CD4-positive, alpha-beta T cell treated with Interleukin-15 for 4 hours (primary cell): ENCODE results near the gene IL5.
"Not testable (repeated sequence)": the region's sequence is repeated elsewhere in the genome, so short reads cannot be mapped to it uniquely, and the experiment has no call there.

Source experiments
- DNase-seq: peaks from one replicate; pipeline ENCODE4 v3.0.0-alpha.2; 2020; ENCODE audit warnings: low spot score

IL5 gene

DNA sequence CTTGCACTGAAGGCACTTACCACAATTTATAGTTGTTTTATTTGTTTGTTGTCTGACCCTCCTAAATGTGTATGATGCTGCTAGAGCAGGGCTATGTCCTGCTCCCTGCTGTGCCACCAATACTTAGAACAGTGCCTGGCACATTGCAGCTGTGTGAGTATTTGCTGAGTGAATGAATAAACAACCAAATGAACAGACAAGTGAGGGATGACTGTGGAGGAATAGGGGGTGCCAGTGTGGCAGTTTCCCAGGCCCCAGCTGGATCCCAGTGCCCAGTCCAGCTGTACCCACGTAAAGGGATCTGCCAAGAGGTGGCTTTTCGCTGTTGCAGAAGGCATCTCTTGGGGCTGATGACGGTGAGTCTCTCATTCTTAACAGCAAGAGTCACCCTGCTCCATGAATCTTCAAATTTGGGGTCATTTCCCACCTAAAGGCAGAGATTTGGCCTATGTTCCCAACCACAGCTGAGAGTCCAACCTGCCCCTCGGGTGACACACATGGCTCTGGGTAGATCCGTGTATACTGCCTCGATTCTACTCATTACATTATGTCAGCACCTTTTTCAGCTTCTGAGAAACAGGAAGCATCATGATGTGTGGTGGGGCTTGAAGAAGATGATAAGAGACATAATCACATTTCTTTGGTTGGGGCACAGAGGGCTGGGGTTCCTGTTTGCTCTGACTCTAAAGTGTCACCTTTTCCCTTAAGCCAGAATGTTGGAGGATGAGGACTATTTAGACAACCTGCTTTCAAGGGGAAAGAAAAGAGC lies 14.3 kb downstream of the IL5 start:
- DNase-seq = peak; percentile 28

DNA sequence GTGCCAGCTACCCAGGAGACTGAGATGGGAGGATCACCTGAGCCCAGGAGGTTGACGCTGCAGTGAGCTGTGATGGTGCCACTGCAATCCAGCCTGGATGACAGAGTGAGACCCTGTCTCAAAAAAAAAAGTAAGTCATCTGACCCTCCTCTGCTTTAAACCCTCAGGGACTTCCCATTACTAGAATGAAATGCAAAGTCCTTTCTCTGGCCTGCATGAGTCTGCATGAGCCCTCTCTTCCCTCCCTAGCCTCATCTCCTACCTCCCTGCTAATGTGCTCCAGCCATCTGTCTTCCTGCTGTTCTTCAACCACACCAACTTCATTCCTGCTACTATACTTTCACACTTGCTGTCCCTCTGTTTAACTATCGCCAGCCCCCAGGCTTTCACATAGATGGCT lies 15.3 kb downstream of the IL5 start:
- no peak for DNase-seq

DNA sequence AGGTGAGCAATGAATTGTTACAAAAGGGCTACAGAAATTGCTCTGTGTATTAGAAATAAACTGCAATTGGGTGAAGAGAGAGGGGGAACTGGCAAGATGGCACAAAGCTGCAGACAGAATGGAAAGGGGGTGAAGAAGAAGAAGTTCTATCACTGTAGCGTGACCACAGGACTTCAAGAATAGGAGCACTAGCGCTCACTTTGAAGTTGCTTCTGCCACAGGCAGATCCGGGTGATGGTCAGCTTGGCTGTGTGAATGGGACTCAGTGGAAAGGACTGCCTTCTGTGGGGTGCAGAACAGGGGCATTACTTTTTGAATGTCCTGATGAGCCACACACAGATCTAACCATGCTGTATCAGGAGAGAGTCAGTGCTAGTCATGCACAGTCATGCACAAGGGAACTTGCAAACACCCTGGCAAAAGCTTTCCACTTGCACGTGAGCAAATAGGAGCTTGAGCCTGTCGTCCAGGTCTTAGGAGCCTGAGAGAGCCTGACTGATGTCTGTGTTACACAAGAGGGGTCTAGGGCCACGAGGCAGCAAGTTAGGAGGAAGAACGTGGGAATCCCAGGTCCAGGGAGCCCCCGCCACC lies 16.3 kb downstream of the IL5 start:
- no peak for DNase-seq

DNA sequence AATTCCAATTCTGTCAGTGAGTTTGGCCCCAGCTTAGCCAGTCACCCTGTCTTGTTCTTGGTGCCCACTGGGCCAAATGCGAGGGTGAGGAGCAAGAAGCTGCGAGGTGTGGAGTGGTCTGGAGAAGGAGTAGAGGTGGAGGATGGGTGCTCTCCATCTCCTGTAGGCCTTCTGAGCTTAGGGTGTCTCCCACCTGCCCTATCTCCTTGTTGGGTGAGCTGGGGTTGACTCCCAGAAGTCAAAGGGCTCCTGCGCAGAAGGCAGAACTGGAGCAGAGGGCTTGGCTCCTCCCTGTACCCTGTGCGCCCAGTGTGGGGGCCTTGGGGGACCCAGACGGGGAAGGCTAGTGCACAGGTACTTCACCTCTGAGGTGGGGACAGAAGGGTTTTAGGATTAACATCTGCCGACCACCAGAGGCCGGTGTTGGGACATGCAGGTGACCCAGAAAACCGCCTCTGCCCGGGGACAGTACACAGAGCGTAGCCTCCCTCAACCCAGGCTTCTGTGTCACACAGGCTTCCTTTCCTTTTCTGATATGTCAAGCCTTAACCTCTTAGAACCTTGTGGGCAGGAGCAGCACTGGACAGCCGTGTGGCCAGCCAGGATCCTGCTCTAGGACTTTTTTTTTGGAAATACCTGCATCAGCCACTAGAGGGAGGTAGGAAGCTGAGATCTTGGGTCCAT lies 16.9 kb downstream of the IL5 start:
- peak; percentile 54 for DNase-seq

DNA sequence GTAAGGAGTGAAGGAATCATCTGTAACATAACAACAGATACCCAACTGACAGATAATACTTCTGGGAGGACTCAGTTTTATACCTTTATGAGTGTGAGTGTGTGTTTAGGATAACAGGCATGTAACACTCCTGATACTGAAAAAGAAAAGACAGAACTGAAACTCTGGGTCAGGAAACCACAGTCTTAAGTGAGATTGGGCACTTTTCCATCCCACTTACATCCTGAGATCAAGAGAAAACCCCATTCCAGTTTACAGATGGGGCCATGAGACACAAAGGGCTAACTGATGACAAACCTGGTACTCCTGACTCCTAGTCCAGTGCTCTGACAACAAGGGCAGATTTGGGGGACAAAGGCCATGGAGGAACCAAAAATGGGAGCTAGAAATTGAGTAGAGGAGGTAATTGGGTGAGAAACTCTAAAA lies 18.0 kb downstream of the IL5 start:
- DNase-seq = no peak

DNA sequence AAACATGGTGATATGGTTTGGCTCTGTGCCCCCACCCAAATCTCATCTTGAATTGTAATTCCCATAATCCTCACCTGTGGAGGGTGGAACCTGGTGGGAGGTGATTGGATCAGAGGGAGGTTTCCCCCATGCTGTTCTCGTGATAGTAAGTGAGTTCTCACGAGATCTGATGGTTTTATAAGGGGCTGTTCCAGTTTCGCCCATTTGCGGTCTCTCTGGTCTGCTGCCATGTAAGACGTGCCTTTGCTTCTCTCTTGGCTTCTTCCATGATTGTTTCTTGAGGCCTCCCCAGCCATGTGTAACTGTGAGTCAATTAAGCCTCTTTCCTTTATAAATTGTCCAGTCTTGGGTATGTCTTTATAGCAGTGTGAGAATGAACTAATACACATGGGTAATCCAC lies 18.4 kb downstream of the IL5 start:
- not testable (repeated sequence) for DNase-seq

DNA sequence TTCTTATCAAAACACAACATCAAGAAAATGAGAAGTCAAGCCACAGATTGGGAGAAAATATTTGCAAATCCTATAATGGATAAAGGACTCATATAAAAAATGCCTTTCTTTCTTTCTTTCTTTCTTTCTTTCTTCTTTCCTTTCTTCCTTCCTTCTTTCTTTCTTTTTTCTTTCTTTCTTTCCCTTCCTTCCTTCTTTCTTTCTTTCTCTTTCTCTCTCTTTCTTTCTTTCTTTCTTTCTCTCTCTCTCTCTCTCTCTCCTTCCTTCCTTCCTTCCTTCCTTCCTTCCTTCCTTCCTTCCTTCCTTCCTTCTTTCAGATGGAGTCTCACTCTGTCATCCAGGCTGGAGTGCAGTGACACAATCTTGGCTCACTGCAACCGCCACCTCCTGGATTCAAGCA lies 21.3 kb downstream of the IL5 start:
- not testable (repeated sequence) for DNase-seq

DNA sequence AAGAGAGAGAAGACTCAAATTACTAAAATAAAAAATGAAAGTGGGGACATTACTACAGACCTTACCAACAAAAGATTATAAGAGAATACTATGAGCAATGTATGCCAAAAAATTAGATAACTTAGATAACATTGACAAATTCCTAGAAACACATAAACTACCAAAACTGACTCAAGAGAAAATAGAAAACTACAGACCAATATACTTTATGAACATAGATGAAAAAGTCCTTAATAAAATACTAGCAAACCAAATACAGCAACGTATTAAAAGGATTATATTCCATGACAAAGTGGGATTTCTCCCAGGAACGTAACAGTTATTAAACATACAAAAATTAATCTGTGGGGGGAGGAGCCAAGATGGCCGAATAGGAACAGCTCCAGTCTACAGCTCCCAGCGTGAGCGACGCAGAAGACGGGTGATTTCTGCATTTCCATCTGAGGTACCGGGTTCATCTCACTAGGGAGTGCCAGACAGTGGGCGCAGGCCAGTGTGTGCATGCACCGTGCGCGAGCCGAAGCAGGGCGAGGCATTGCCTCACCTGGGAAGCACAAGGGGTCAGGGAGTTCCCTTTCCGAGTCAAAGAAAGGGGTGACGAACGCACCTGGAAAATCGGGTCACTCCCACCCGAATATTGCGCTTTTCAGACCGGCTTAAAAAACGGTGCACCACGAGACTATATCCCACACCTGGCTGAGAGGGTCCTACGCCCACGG lies 29.5 kb downstream of the IL5 start:
- not testable (repeated sequence) for DNase-seq

DNA sequence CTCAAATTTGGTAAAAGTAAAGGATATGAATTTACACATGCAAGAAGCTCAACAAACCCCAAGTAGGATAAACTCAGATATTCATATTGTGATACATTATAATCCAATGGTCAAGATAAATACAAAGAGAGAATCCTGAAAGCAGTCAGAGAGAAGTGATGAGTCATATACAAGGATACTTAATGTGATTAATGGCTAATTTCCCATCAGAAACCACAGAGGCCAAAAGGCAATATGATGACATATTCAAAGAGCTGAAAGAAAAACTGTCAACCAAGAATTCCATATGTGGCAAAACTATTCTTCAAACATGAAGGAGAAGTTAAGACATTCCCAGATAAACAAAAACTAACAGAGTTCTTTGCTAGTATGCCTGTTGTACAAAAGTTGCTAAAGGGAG lies 33.2 kb downstream of the IL5 start:
- DNase-seq = no peak

DNA sequence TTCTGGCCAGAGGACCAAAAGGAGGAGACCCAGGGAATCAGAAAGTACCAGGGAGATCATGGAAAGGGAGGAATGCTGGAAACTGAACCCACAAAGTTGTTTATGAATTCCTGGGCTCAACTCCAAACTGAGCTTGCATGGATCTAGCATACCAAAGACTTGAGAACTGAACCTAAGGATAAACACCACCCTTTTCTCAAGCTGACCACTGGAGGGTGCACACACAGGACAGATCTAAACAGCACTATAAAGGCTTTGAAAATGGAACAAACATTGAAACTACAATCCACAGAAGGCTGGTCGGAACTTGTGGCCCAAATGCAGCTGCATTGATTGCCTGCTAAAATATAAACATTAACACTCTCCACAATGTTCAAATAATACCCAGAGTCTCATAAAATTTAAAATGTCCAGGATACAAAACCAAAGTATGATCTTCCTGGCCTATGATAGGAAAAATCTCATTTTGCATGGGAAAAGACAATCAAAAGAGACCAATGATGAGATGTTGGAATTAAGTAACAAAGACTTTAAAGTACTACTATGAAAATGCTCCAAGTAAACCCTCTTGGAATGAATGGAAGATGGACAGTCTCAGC lies 37.1 kb downstream of the IL5 start:
- no peak for DNase-seq

DNA sequence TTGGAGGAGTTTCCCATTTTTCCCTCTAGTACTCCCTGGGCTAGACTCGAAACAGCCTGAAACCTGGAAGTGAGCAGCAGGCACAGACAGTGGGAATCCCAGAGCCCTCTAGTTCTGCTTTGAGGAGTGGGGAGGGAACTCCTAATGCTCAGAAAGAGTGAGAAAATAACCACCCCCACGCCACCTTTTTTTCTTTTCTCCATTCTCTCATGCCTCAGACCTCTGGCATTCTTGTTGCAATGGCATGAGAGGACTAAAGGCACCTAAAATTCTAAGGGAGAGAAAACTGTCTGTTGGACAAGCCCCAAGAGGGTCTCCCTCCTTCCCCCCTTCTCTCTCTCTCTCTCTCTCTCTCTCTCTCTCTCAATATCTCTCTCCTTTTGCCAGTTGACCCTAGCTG lies 37.7 kb downstream of the IL5 start:
- DNase-seq = no peak

DNA sequence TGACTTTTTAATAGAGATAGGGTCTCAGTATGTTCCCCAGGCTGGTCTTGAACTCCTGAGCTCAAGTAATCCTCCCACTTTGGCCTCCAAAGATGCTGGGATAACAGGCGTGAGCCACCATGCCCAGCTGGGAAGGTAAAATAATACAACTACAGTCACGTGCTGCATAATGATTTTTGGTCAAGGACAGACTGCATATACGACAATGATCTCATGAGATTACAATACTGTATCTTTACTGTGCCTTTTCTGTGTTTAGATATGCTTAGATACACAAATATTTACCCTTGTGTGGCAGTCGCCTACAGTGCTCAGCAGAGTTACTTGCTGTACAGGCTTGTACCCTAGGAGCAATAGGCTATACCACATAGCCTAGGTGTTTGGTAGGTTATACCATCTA lies 38.6 kb downstream of the IL5 start:
- DNase-seq = no peak

DNA sequence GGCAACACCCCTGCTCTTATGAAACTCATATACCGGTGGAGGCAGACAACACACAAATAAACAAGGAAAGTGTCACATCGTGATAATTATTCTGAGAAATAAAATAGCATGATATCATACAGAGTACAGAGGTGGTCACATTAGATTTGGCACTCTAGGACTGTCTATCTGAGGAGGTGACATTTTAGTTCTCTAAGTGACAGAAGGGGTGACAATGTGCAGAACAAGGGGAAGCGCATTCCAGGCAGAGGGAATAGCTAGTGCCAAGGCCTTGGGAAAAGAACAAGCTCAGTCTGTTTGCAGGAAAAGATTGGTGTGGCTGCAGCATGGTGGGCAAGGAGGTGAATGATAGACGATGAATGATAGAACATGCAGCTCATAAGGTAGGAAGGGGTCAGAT lies 40.1 kb downstream of the IL5 start:
- DNase-seq = no peak

DNA sequence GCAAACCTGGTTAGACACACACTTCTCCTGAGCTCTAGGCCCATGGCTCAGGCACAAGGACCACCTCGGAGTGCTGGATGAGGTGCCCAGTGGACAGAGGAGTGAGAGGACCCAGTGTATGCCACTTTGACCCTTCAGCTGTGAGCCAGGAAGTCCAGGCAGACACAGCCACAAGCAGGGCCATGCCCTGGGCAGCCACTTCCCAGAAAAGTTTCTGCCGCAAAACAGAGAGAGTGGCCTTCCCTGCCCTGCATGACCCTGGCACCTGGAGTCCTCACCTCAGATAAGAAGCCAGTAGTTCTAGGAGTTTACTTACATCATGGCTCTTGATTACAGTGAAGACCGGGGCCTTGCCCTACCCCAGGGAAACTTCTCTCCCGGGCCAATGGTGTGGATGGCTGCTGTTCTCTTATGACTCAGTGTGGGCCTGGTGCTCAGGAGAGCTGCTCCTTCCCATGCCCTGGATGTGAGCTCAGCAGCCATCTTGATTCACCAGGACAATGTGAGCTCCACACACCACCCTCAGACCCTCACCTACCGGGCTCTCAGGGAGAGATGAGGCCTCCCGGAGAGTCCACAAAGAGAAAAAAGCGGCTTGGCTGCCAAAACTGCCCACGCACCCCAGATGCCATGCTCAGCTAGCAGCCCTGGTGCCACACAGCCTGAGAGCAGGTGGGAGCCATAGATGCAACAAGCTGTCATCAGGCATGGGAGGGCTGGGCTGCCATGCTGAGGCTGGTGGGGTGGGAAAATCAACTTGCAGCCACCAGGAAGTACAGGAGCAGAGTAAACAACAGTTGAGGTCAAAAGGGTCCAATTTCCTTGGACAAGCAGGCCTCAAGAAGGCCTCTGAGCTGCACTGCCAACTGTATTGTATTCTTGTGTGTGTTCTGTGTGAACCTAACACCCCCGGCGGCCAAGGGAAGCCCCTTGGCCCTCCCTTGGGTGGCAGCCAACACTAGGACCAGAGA lies 41.1 kb downstream of the IL5 start:
- no peak for DNase-seq

DNA sequence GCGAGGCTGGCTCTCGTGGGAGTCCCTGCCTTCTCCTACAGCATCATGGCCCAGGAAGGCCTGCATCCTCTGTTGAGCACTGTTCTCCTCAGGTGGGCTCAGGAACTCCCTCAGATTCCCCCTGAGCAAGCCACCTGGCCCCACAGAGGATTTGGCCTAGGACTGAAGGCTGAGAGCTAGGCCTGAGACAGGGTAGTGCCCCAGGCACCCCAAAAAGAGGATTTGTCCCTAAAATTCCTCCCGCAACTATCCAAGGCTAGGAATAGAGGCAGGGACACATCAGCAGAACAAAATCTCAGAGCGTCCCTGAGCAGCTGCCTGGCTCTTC lies 41.7 kb downstream of the IL5 start:
- DNase-seq = no peak

DNA sequence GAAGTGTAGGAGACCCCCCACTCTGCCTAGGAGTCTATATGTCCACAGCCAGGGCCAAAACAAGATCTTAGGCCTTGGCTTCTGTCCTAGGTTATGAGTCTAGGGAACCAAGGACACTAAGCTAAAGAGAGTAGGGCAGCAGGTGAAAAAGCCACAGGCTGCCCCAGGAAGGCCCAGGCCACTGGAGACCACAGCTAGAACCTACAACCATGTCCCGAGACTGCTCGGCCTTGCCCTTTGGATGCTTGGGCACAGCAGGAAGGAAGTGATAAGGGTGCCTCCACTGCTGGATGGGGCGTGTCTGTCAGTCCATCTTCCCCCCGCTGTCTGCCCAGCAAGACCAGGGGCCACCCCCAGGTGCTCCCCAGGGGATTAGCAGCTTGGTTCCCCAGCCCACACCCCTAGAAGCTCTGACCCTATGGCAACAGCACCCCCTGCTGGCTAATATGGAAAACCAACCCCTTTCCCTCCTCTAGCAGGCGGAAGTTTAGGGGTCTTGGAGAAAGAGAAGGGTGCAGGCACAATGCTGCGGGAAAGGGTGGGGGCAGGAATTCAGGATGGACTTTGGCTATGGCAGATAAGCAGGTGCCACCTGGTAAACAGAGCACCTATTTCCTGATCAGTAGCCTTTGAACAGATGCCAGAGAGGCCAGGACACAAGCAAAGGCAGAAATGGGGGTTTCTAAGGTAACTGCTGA lies 42.2 kb downstream of the IL5 start:
- peak; percentile 81 for DNase-seq

DNA sequence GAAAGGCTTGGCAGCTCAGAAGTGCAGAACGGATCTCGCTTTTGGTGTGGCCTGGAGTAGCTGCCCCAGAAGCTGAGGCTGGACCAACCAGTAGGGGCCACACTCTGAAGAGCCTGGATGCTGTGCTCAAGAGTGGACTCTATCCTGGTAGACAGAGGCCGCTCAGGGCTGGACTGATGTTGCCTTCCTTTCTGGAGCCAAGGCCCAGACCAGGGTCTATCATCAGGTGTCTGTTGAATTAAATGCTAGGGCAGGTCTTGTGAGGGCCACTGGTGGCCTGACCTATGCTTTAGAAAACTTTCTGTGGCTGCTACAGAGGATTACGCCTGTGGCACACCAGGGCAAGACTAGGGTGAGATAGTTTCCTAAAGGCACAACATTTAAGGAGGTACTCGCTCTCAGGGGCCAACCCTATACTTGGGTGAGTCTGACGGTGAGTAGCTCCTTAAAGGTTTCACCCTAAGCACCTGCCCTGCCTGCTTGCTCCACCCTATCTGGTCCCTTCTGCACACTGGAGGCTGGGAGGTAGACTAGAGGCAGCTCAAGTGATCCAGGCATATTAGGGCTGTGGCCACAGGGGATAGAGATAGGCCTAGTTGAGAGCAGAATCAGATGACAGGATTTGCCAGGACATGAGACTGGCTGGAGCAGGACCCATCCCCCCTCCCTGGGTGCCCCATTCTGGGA lies 42.9 kb downstream of the IL5 start:
- DNase-seq = no peak

DNA sequence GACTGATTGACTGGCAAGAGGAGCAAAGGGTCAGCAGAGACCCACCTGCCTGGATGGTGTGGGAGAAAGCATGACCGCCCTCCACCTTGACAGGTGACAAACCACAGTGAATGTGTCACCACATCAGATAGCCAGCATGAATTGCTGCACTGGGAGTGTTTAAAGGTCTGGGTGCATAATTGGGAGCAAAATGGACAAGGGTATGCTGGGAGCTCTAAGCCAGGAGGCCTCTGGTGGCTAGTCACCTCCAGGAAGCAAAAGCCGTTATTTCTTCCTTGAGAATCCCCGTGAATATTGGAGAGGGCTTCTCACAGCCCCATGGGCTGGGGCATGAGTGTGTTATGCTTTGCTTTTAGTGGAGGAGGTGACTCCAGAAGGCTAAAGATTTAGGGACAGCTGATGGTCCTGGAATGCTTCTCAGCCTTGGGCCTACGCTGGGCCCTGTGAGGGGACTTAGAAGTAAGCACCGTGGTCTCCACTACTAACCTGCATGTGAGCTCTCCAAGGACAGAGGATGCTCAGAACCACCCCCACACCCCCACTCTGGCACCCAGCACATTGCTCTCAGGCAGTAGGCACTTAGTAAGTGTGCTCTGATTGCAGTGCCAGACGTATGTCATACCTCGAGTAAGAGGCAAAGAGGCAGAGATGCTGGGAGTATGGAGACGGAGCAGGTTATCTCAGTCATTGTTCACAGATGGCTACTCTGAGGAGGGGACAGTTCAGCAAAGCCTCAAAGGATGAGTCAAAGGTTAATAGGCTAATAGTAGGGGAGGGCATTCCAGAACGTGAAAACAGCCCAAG lies 43.7 kb downstream of the IL5 start:
- DNase-seq = no peak

DNA sequence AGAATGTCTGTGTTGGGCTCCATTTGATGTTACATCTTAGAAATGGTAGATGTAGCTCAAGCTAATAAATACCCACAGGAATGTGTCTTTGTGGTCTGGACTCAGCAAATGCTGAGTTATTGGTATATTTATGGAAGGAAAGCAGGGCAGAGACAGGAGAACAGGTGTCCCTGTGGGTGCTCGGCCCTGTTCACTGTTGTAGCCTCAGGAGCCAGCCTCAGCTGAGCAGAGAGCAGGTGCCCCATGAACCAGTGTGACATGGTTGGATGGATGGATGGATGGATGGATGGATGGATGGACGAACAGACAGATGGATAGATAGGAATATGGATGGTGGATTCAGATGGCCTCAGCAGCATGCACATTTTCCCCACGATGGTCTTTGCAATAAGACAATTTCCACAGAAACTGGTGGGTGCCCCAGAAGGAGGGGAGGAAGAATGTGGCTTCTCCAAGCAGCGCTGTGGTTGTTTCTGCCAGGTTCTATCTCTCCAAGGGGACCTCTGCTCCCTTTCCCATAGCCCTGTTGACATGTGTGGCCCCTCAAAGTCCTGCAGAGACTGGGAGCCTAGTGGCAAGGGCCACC lies 44.5 kb downstream of the IL5 start:
- no peak for DNase-seq
